ENCODE data around the gene DMRTC2. TPM values are rescaled to one million over a fixed set of nuclear protein-coding genes. Genes with fewer than 3 reads are reported as not detected.

DMRTC2 gene
- total RNA-seq, 2 donors from 2014 or later = not detected

GRCh38 chr19:41883463-41883820 is 38.6 kb downstream of the DMRTC2 start:
- DNase-seq (peak in 1 of 2 donors; percentile 24), ATAC-seq (peak; percentile 1)
- intact Hi-C loops (cut with DNase I, micrococcal nuclease) = no loop called here

- DNase-seq (peak; percentile 96), ATAC-seq (peak; percentile 88)
- intact Hi-C loops (cut with DNase I, micrococcal nuclease) = no loop called here
Measured at GRCh38 chr19:41883821-41884733, 39.2 kb downstream of the DMRTC2 start.

- intact Hi-C loops (cut with DNase I, micrococcal nuclease) = no loop called here
- DNase-seq (peak in 1 of 2 donors; percentile 41), ATAC-seq (no peak)
Measured at GRCh38 chr19:41886761-41887710, 42.2 kb downstream of the DMRTC2 start.

GRCh38 chr19:41887711-41888382 is 43.0 kb downstream of the DMRTC2 start:
- DNase-seq (peak; percentile 73 to 79), ATAC-seq (peak; percentile 39)
- intact Hi-C loops (cut with DNase I, micrococcal nuclease) = no loop called here

- intact Hi-C loops (cut with DNase I, micrococcal nuclease) = no loop called here
- DNase-seq (no peak), ATAC-seq (no peak)
Measured at GRCh38 chr19:41888926-41889325, 44.1 kb downstream of the DMRTC2 start.

GRCh38 chr19:41889896-41890295 is 45.1 kb downstream of the DMRTC2 start:
- DNase-seq = no peak
- intact Hi-C loops (cut with DNase I, micrococcal nuclease) = no loop called here
- ATAC-seq = no peak

- DNase-seq (no peak), ATAC-seq (no peak)
- intact Hi-C loops (cut with DNase I, micrococcal nuclease) = no loop called here
Measured at GRCh38 chr19:41890936-41891335, 46.1 kb downstream of the DMRTC2 start.

- ATAC-seq (no peak), DNase-seq (no peak)
- intact Hi-C loops (cut with DNase I, micrococcal nuclease) = no loop called here
Measured at GRCh38 chr19:41892173-41892902, 47.5 kb downstream of the DMRTC2 start.

GRCh38 chr19:41893899-41894298 is 49.1 kb downstream of the DMRTC2 start:
- no peak for DNase-seq
- peak; percentile 29 for ATAC-seq
- intact Hi-C loops (cut with DNase I, micrococcal nuclease) = no loop called here

GRCh38 chr19:41894350-41894749 is 49.5 kb downstream of the DMRTC2 start:
- ATAC-seq (no peak), DNase-seq (no peak)
- intact Hi-C loops (cut with DNase I, micrococcal nuclease) = no loop called here

- ATAC-seq (no peak), DNase-seq (no peak)
- intact Hi-C loops (cut with DNase I, micrococcal nuclease) = no loop called here
Measured at GRCh38 chr19:41895745-41896580, 51.1 kb downstream of the DMRTC2 start.

- intact Hi-C loops (cut with DNase I, micrococcal nuclease) = no loop called here
- no peak for ATAC-seq
- DNase-seq = no peak
Measured at GRCh38 chr19:41896581-41896942, 51.7 kb downstream of the DMRTC2 start.

- ATAC-seq = no peak
- intact Hi-C loops (cut with DNase I, micrococcal nuclease) = no loop called here
Measured at GRCh38 chr19:41897181-41897580, 52.3 kb downstream of the DMRTC2 start.

GRCh38 chr19:41897820-41898219 is 53.0 kb downstream of the DMRTC2 start:
- no peak for DNase-seq
- no peak for ATAC-seq
- intact Hi-C loops (cut with DNase I, micrococcal nuclease) = no loop called here

More at GRCh38 chr19:41897181-41897580, 52.3 kb downstream of the DMRTC2 start:
- no peak for DNase-seq

- DNase-seq = no peak
- no peak for ATAC-seq
- intact Hi-C loops (cut with DNase I, micrococcal nuclease) = no loop called here
Measured at GRCh38 chr19:41898235-41898634, 53.4 kb downstream of the DMRTC2 start.
